K562 treated with DMSO at 1 percent for 24 hours (cell line): ENCODE results near the gene USP17L27. TPM values are rescaled to one million over a fixed set of nuclear protein-coding genes. Genes with fewer than 3 reads are reported as not detected.

Experiments
- total RNA-seq: library from RNA; unstranded; fragments of 300-600 nt; gene quantifications from 2 replicates; pipeline ENCODE4 v1.2.3, GENCODE V29; 2022; ENCODE audit warnings: low read depth; ENCODE audit not compliant: insufficient read depth

USP17L27 gene
- total RNA-seq = not detected in 2 replicates

GRCh38 chr4:9343848-9344247, at the start of gene USP17L27:
Gene USP17L27, plus strand, starts transcription at chr4:9344148. Its CDS starts 0 bp downstream, at chr4:9344148.

GRCh38 chr4:9324865-9325264, 19.1 kb upstream of the USP17L27 start, which contains the start of gene USP17L24:
Gene USP17L24, plus strand, starts transcription at chr4:9325165. Its CDS starts 0 bp downstream, at chr4:9325165.

GRCh38 chr4:9329611-9330010, 14.3 kb upstream of the USP17L27 start, which contains the start of gene USP17L25:
Gene USP17L25, plus strand, starts transcription at chr4:9329911. Its CDS starts 0 bp downstream, at chr4:9329911.

GRCh38 chr4:9334358-9334757, 9.6 kb upstream of the USP17L27 start, which contains the start of gene USP17L26:
Gene USP17L26, plus strand, starts transcription at chr4:9334658. Its CDS starts 0 bp downstream, at chr4:9334658.

GRCh38 chr4:9339103-9339502, 4.8 kb upstream of the USP17L27 start, which contains the start of gene USP17L5:
Gene USP17L5, plus strand, starts transcription at chr4:9339403. Its CDS starts 0 bp downstream, at chr4:9339403.

GRCh38 chr4:9348593-9348992, 4.6 kb downstream of the USP17L27 start, which contains the start of gene USP17L28:
Gene USP17L28, plus strand, starts transcription at chr4:9348893. Its CDS starts 0 bp downstream, at chr4:9348893.

GRCh38 chr4:9353338-9353737, 9.4 kb downstream of the USP17L27 start, which contains the start of gene USP17L29:
Gene USP17L29, plus strand, starts transcription at chr4:9353638. Its CDS starts 0 bp downstream, at chr4:9353638.

GRCh38 chr4:9362829-9363228, 18.9 kb downstream of the USP17L27 start, which contains the start of gene USP17L30:
Gene USP17L30, plus strand, starts transcription at chr4:9363129. Its CDS starts 0 bp downstream, at chr4:9363129.

Other genes with a start within 250 kb of the USP17L27 start
- gene FAM90A26, start 173.7 kb upstream of the USP17L27 start, total RNA-seq = not detected in 2 replicates
- gene USP17L10, start 133.5 kb upstream of the USP17L27 start, total RNA-seq = not detected in 2 replicates
- gene USP17L11, start 128.7 kb upstream of the USP17L27 start, total RNA-seq = not detected in 2 replicates
- gene USP17L12, start 124.0 kb upstream of the USP17L27 start, total RNA-seq = not detected in 2 replicates
- not detected in 2 replicates for gene USP17L13, start 119.3 kb upstream of the USP17L27 start, total RNA-seq
- gene USP17L15, start 109.8 kb upstream of the USP17L27 start, total RNA-seq = not detected in 2 replicates
- gene USP17L17, start 100.3 kb upstream of the USP17L27 start, total RNA-seq = not detected in 2 replicates
- not detected in 2 replicates for gene USP17L18, start 95.5 kb upstream of the USP17L27 start, total RNA-seq
- not detected in 2 replicates for gene USP17L19, start 90.8 kb upstream of the USP17L27 start, total RNA-seq
- gene USP17L20, start 86.0 kb upstream of the USP17L27 start, total RNA-seq = not detected in 2 replicates
- gene USP17L21, start 81.3 kb upstream of the USP17L27 start, total RNA-seq = not detected in 2 replicates
- not detected in 2 replicates for gene USP17L22, start 76.5 kb upstream of the USP17L27 start, total RNA-seq
- not detected in 2 replicates for gene USP17L24, start 19.0 kb upstream of the USP17L27 start, total RNA-seq
- not detected in 2 replicates for gene USP17L25, start 14.2 kb upstream of the USP17L27 start, total RNA-seq
- gene USP17L26, start 9.5 kb upstream of the USP17L27 start, total RNA-seq = not detected in 2 replicates
- not detected in 2 replicates for gene USP17L5, start 4.7 kb upstream of the USP17L27 start, total RNA-seq
- not detected in 2 replicates for gene USP17L28, start 4.7 kb downstream of the USP17L27 start, total RNA-seq
- gene USP17L29, start 9.5 kb downstream of the USP17L27 start, total RNA-seq = not detected in 2 replicates
- gene USP17L30, start 19.0 kb downstream of the USP17L27 start, total RNA-seq = not detected in 2 replicates
- not detected in 2 replicates for gene DEFB131A, start 100.3 kb downstream of the USP17L27 start, total RNA-seq